CD4-positive, CD25-positive, alpha-beta regulatory T cell (primary cell): ENCODE data around the gene AGAP1. TPM values are rescaled to one million over a fixed set of nuclear protein-coding genes. Genes with fewer than 3 reads are reported as not detected.

ENCODE experiments used
- ATAC-seq, 2 donors: fragments of 150-1000 bp; cut with Tn5 transposase; one replicate each; pipeline ENCODE4 v1.10.0; 2021; ENCODE audit warnings: low read depth in 2 of 2, moderate number of reproducible peaks in 2 of 2, moderate library complexity in 1 of 2
- DNase-seq, 3 donors: peaks; one replicate each; pipeline versions ENCODE4 v3.0.0 to v3.0.0-alpha.2; 2012 to 2022; ENCODE audit warnings: mixed read lengths in 1 of 3
- H3K27ac ChIP-seq: one replicate; pipeline ENCODE4 v1.7.0; 2013; ENCODE audit warnings: mild to moderate bottlenecking, low read length; ENCODE audit not compliant: insufficient read depth, poor library complexity, severe bottlenecking
- H3K27me3 ChIP-seq: one replicate; pipeline ENCODE4 v1.7.0; 2013; ENCODE audit warnings: low read length; ENCODE audit not compliant: control insufficient read depth, insufficient read depth
- H3K36me3 ChIP-seq: one replicate; pipeline ENCODE4 v1.7.0; 2013; ENCODE audit warnings: mild to moderate bottlenecking, low read length, moderate library complexity; ENCODE audit not compliant: control insufficient read depth, insufficient read depth
- H3K4me1 ChIP-seq: 2 replicates; pipeline ENCODE4 v1.7.0; 2013; ENCODE audit warnings: mild to moderate bottlenecking, low read length; ENCODE audit not compliant: insufficient read depth, control insufficient read depth, poor library complexity, severe bottlenecking
- H3K4me3 ChIP-seq: one replicate; pipeline ENCODE4 v1.7.0; 2013; ENCODE audit warnings: low read depth, mild to moderate bottlenecking, low read length, moderate library complexity
- H3K9me3 ChIP-seq, 2 experiments: 1 replicate in 1 of 2; 2 replicates in 1 of 2; pipeline ENCODE4 v1.7.0; 2013; ENCODE audit warnings: low read length in 2 of 2, mild to moderate bottlenecking in 1 of 2, moderate library complexity in 1 of 2; ENCODE audit not compliant: control insufficient read depth in 2 of 2
- H3K27ac Mint-ChIP-seq, 3 donors: one replicate each; pipeline ENCODE4 v1.8.0; 2020 to 2022; ENCODE audit warnings: mild to moderate bottlenecking in 3 of 3, mixed read lengths in 3 of 3, moderate library complexity in 2 of 3
- H3K27me3 Mint-ChIP-seq: one replicate; pipeline ENCODE4 v1.8.0; 2022; ENCODE audit warnings: mild to moderate bottlenecking, mixed read lengths
- H3K36me3 Mint-ChIP-seq: one replicate; pipeline ENCODE4 v1.8.0; 2020; ENCODE audit warnings: mixed read lengths
- H3K4me1 Mint-ChIP-seq, 4 donors: one replicate each; pipeline ENCODE4 v1.8.0; 2020 to 2022; ENCODE audit warnings: mixed read lengths in 4 of 4, mild to moderate bottlenecking in 1 of 4
- H3K4me3 Mint-ChIP-seq, 4 donors: one replicate each; pipeline ENCODE4 v1.8.0; 2020 to 2022; ENCODE audit warnings: mild to moderate bottlenecking in 4 of 4, mixed read lengths in 4 of 4, moderate library complexity in 3 of 4
- H3K9me3 Mint-ChIP-seq, 7 donors: one replicate each; pipeline ENCODE4 v1.8.0; 2020 to 2022; ENCODE audit warnings: mixed read lengths in 7 of 7, mild to moderate bottlenecking in 3 of 7, moderate library complexity in 2 of 7
- polyA plus RNA-seq, 4 donors: library from polyadenylated mRNA; unstranded; fragments of 300-500 nt; fragmentation: Illumina TruSeq; gene quantifications; one replicate each; pipeline ENCODE4 v1.2.3, GENCODE V29; 2021
- total RNA-seq: library from RNA; stranded (reverse); gene quantifications from one replicate; pipeline ENCODE4 v1.2.3, GENCODE V29; 2022

AGAP1 gene
- total and polyA plus RNA-seq, 5 donors from 2014 or later, result 0.99 TPM; not detected in 4

- Histone ChIP-seq H3K4me1 (no peaks in the 10 kb centered on the region), H3K9me3 (no peaks in the 10 kb centered on the region), H3K27me3 (no peaks in the 10 kb centered on the region), H3K36me3 (no peaks in the 10 kb centered on the region), H3K27ac (no peak overlapping the region), H3K4me3 (no peak overlapping the region)
- no peaks in the 10 kb centered on the region for H3K27me3 Mint-ChIP-seq
- H3K9me3 Mint-ChIP-seq, result peaks cover 0 to 1% (median 0%) of the 10 kb centered on the region in 7 donors
- H3K36me3 Mint-ChIP-seq, result no peaks in the 10 kb centered on the region
- no peaks in the 10 kb centered on the region for H3K4me1 Mint-ChIP-seq
- DNase-seq (no peak), ATAC-seq (no peak)
- H3K27ac Mint-ChIP-seq, result no peak overlapping the region
- H3K4me3 Mint-ChIP-seq, result no peak overlapping the region
Observed at GRCh38 chr2:235536711-235537110, 42.9 kb downstream of the AGAP1 start.

DNA sequence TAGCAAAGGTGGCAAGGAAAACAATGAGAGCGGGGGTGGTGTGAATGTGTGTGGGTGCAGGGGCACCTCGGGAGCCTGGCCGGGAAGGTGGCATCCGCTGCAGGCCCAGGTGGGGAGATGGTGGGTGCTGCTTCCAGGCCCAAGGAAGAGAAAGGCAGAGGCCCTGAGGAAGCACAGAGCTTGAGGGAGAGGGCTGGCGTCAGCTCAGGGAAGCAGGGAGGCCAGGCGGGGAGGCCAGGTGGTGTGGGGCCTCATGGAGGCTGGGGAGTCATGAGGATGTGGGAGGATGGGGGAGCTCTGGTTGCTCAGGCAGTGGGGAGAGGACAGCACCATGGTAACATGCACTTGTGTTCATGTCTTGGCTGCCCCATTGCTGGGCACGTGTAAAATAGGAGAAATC, 43.3 kb downstream of the AGAP1 start:
- Histone ChIP-seq H3K4me1 (no peaks in the 10 kb centered on the region), H3K36me3 (no peaks in the 10 kb centered on the region), H3K4me3 (no peak overlapping the region), H3K27ac (no peak overlapping the region), H3K9me3 (no peaks in the 10 kb centered on the region), H3K27me3 (no peaks in the 10 kb centered on the region)
- DNase-seq (no peak), ATAC-seq (no peak)
- H3K27ac Mint-ChIP-seq, result no peak overlapping the region
- no peaks in the 10 kb centered on the region for H3K27me3 Mint-ChIP-seq
- no peaks in the 10 kb centered on the region for H3K4me1 Mint-ChIP-seq
- H3K4me3 Mint-ChIP-seq, result no peak overlapping the region
- no peaks in the 10 kb centered on the region for H3K36me3 Mint-ChIP-seq
- peaks cover 0 to 4% (median 0%) of the 10 kb centered on the region in 7 donors for H3K9me3 Mint-ChIP-seq

- Histone ChIP-seq H3K4me3 (no peak overlapping the region), H3K4me1 (no peaks in the 10 kb centered on the region), H3K36me3 (no peaks in the 10 kb centered on the region), H3K9me3 (no peaks in the 10 kb centered on the region), H3K27me3 (no peaks in the 10 kb centered on the region), H3K27ac (no peak overlapping the region)
- Mint-ChIP-seq H3K4me1 (no peaks in the 10 kb centered on the region), H3K9me3 (peaks cover 0 to 4% (median 0%) of the 10 kb centered on the region in 7 donors), H3K4me3 (no peak overlapping the region), H3K27ac (no peak overlapping the region), H3K36me3 (no peaks in the 10 kb centered on the region), H3K27me3 (no peaks in the 10 kb centered on the region)
- DNase-seq (no peak), ATAC-seq (no peak)
Observed at GRCh38 chr2:235537587-235537986, 43.7 kb downstream of the AGAP1 start.

GRCh38 chr2:235538144-235538639, 44.3 kb downstream of the AGAP1 start:
- no peaks in the 10 kb centered on the region for H3K4me1 Mint-ChIP-seq
- H3K9me3 Mint-ChIP-seq, result peaks cover 0 to 4% (median 0%) of the 10 kb centered on the region in 7 donors
- Histone ChIP-seq H3K4me3 (no peak overlapping the region), H3K9me3 (no peaks in the 10 kb centered on the region), H3K27ac (no peak overlapping the region), H3K4me1 (no peaks in the 10 kb centered on the region), H3K27me3 (no peaks in the 10 kb centered on the region), H3K36me3 (no peaks in the 10 kb centered on the region)
- no peaks in the 10 kb centered on the region for H3K36me3 Mint-ChIP-seq
- no peak overlapping the region for H3K27ac Mint-ChIP-seq
- ATAC-seq, result no peak
- H3K4me3 Mint-ChIP-seq, result no peak overlapping the region
- no peak for DNase-seq
- no peaks in the 10 kb centered on the region for H3K27me3 Mint-ChIP-seq

DNA sequence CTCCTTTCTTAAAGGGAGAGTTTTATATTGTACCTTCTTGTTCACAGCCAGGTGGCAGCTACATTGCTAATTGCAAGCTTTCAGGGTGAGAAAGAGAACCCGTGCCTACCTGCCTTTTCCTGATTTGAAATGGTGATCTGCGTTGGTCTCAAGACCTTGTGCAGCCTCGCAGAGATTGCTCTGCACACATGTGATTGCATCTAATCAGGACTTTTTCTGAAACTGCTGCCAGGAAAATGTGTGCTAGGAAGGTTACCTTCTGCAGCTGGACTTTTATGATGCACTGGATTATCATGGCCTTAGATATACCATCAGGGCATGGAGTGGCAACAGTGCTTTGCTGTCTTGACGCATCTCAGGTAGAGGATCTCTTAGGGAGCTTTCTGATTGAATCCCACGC, 45.1 kb downstream of the AGAP1 start:
- no peaks in the 10 kb centered on the region for H3K4me1 ChIP-seq
- no peaks in the 10 kb centered on the region for H3K27me3 ChIP-seq
- no peak overlapping the region for H3K4me3 ChIP-seq
- H3K36me3 ChIP-seq, result no peaks in the 10 kb centered on the region
- Mint-ChIP-seq H3K4me3 (no peak overlapping the region), H3K27me3 (no peaks in the 10 kb centered on the region), H3K9me3 (peaks cover 0 to 4% (median 0%) of the 10 kb centered on the region in 7 donors), H3K27ac (no peak overlapping the region), H3K4me1 (no peaks in the 10 kb centered on the region), H3K36me3 (no peaks in the 10 kb centered on the region)
- H3K27ac ChIP-seq, result no peak overlapping the region
- DNase-seq (no peak), ATAC-seq (no peak)
- no peaks in the 10 kb centered on the region for H3K9me3 ChIP-seq

DNA sequence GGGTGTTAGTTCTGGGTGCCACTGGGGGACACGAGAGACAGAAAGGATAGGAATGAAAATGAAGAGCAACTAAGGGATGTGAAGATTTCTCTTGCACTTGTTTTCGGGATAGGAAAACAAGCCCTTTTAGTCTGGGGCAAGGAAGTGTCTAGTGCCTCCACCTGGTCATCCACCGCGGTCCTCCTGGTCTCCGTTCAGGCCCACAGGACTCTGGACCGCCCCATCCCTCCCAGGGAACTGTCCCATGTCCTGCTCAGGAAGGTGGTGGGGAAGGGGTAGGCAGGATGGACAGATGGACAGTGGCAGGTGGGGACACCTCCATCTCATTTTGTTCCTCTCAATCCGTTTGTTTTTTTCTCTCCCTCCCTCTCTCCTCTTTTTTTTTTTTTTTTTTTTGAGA, 45.9 kb downstream of the AGAP1 start:
- peaks cover 0 to 4% (median 0%) of the 10 kb centered on the region in 7 donors for H3K9me3 Mint-ChIP-seq

DNA sequence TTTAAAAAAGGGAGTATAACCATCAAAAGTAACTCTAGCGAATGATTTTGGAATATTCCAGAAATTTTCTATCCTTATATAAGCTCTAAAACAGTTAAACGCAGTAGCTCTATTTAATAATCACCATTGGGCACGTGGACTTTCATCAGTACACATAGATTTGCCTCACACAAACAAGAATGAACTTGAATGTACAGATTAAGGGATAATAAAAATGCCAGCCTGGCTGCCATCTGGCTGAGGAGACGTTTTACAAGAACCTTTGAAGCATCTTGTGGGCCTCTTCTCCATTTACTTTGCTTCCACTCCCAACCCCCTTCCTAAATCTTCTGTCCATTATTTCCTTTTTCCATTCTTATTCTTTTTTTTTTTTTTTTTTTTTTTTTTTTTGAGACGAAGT, 47.2 kb downstream of the AGAP1 start:
- Histone ChIP-seq H3K9me3 (no peaks in the 10 kb centered on the region), H3K4me3 (no peak overlapping the region), H3K36me3 (no peaks in the 10 kb centered on the region), H3K4me1 (no peaks in the 10 kb centered on the region), H3K27ac (no peak overlapping the region), H3K27me3 (no peaks in the 10 kb centered on the region)
- Mint-ChIP-seq H3K4me3 (no peak overlapping the region), H3K4me1 (no peaks in the 10 kb centered on the region), H3K27ac (no peak overlapping the region), H3K36me3 (no peaks in the 10 kb centered on the region), H3K27me3 (no peaks in the 10 kb centered on the region), H3K9me3 (peaks cover 0 to 4% (median 0%) of the 10 kb centered on the region in 7 donors)
- ATAC-seq (no peak), DNase-seq (no peak)

More for the DNA sequence above, 45.9 kb downstream of the AGAP1 start:
- Mint-ChIP-seq H3K4me1 (no peaks in the 10 kb centered on the region), H3K27me3 (no peaks in the 10 kb centered on the region), H3K4me3 (no peak overlapping the region), H3K27ac (no peak overlapping the region), H3K36me3 (no peaks in the 10 kb centered on the region)
- no peak for ATAC-seq
- Histone ChIP-seq H3K4me1 (no peaks in the 10 kb centered on the region), H3K9me3 (no peaks in the 10 kb centered on the region), H3K27me3 (no peaks in the 10 kb centered on the region), H3K4me3 (no peak overlapping the region), H3K27ac (no peak overlapping the region), H3K36me3 (no peaks in the 10 kb centered on the region)
- no peak for DNase-seq

DNA sequence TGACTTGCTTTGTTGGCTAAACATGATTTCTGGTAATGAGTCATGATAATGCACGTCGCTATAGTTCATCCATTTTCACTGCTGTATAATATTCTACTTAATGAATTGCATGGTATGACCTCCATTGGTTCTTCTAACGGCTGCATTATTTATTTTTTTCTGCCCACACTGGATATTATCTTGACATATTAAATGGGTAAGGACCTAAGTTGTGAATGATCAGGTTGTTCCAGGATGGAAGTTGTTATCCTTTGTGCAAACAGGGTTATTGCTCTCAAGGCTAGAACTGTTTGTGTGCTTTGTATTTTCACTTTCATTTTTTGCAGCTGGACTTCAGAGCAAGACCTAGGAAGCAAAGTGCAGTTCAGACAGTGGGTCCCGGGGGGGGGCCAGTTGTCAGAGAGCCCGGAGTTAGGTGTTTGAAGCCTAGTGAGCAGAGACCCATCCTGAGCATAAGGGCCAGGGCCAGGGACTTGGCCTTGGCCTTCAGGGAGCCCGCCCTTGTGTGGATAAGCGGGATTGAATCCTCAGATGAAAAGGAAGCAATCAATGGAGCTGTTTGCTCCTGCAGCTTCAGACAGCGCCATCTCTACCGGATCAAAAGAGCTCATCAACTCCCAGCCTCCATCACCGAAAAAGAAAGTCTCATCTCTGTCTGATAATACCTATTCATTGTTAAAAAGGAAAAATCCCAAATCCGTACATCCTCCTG, 48.2 kb downstream of the AGAP1 start:
- no peaks in the 10 kb centered on the region for H3K9me3 ChIP-seq
- Mint-ChIP-seq H3K4me3 (no peak overlapping the region), H3K9me3 (peaks cover 0 to 4% (median 0%) of the 10 kb centered on the region in 7 donors), H3K27ac (no peak overlapping the region), H3K4me1 (no peaks in the 10 kb centered on the region), H3K27me3 (no peaks in the 10 kb centered on the region), H3K36me3 (no peaks in the 10 kb centered on the region)
- no peaks in the 10 kb centered on the region for H3K36me3 ChIP-seq
- ATAC-seq, result no peak
- H3K4me3 ChIP-seq, result no peak overlapping the region
- no peak overlapping the region for H3K27ac ChIP-seq
- no peaks in the 10 kb centered on the region for H3K4me1 ChIP-seq
- no peak for DNase-seq
- no peaks in the 10 kb centered on the region for H3K27me3 ChIP-seq
